H1 (cell line): Measurements from ENCODE around the gene HIPK2. TPM values are rescaled to one million over a fixed set of nuclear protein-coding genes. Genes with fewer than 3 reads are reported as not detected.

Experiments used
- ATF2 ChIP-seq: IDR thresholded peaks from 2 replicates; pipeline ENCODE4 v1.6.1; 2012; ENCODE audit warnings: low read length, inconsistent platforms
- polyA plus RNA-seq, 7 experiments: library from polyadenylated mRNA; depleted of rRNA in 3 of 7; stranded (reverse) in 5 of 7; unstranded in 2 of 7; fragments of >200 nt in 5 of 7; fragments of 200-250 nt in 2 of 7; gene quantifications; 1 replicate in 5 of 7; 2 replicates in 1 of 7; 4 replicates in 1 of 7; pipeline versions ENCODE4 v1.2.1 to v1.2.3, GENCODE V29; 2011 to 2013; ENCODE audit warnings: missing spikeins in 2 of 7, mixed read lengths in 2 of 7
- total RNA-seq: library from RNA; stranded (reverse); fragmentation: NEBNext Ultra II Directional; extraction: Animal tissue kit (Norgen Biotek cat#: 25700); gene quantifications from 2 replicates; pipeline ENCODE4 v1.2.1, GENCODE V29; 2021

The HIPK2 gene
- total and polyA plus RNA-seq, 2 of the 8 experiments (the other 6 are each of a cell fraction or from before 2014, with no cell fraction given), result 8.3 to 24.3 TPM

GRCh38 chr7:139630643-139631519 is 146.9 kb downstream of the HIPK2 start (continued):
- TF ChIP-seq ATF2, result no peak
- TF ChIP-seq, all 59 proteins: peak for 0
